HEK293T (cell line): Measurements from ENCODE around the gene RER1.

Experiments used
- ARNT ChIP-seq: fragments of 450-650 bp; IDR thresholded peaks from 2 replicates; pipeline ENCODE4 v1.6.1; 2017; ENCODE audit warnings: mild to moderate bottlenecking
- BHLHE40 ChIP-seq: fragments of 450-650 bp; IDR thresholded peaks from 2 replicates; pipeline ENCODE4 v1.6.1; 2016; ENCODE audit warnings: mild to moderate bottlenecking, moderate library complexity, borderline replicate concordance
- FOXA1 ChIP-seq: fragments of 450-650 bp; IDR thresholded peaks from 2 replicates; pipeline ENCODE4 v1.6.1; 2016; ENCODE audit warnings: mild to moderate bottlenecking
- FOXK2 ChIP-seq: fragments of 450-650 bp; IDR thresholded peaks from 2 replicates; pipeline ENCODE4 v1.6.1; 2016; ENCODE audit warnings: mild to moderate bottlenecking
- FOXM1 ChIP-seq: fragments of 450-650 bp; IDR thresholded peaks from 2 replicates; pipeline ENCODE4 v1.6.1; 2017; ENCODE audit warnings: mild to moderate bottlenecking, borderline replicate concordance
- HDGF ChIP-seq: fragments of 450-650 bp; IDR thresholded peaks from 2 replicates; pipeline ENCODE4 v1.6.1; 2017; ENCODE audit warnings: antibody characterized with exemption, borderline replicate concordance
- SP1 ChIP-seq: fragments of 450-650 bp; IDR thresholded peaks from 2 replicates; pipeline ENCODE4 v1.6.1; 2017
- SUZ12 ChIP-seq: fragments of 450-650 bp; IDR thresholded peaks from 2 replicates; pipeline ENCODE4 v1.6.1; 2016; ENCODE audit warnings: mild to moderate bottlenecking
- TARDBP ChIP-seq: fragments of 450-650 bp; IDR thresholded peaks from 2 replicates; pipeline ENCODE4 v1.6.1; 2016
- ZNF384 ChIP-seq: fragments of 450-650 bp; IDR thresholded peaks from 2 replicates; pipeline ENCODE4 v1.6.1; 2016

- TF ChIP-seq SUZ12 (no peak), FOXM1 (no peak), ARNT (no peak), TARDBP (no peak), BHLHE40 (no peak), FOXK2 (no peak), ZNF384 (no peak), FOXA1 (no peak), SP1 (no peak), HDGF (no peak)
Observed at GRCh38 chr1:2449636-2450454, 58.2 kb downstream of the RER1 start.
